Measurements from ENCODE around the gene ANO2.

The ANO2 gene

DNA sequence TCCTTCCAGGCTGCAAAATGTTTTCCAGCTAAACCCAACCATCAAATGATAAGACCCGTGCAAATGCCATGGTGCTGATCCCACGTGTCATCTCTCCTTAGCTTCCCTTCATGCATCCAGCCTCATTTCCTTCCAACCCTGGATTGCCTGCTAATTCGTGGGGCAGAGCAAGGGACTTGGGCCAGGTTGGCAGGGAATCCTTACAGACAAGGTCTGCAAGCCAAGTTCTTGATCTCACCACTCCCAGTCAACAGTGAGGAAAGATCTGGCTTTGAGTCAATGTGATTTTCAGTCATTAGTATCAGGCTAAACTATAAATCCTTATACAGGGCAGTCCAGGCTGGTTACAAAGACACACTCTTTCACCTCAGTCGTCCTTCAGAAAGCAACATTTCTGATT, 150.9 kb downstream of the ANO2 start:
- H3K27ac ChIP-seq (ENCODE audit: low read depth, low read length): no peak overlapping the region
- no peaks in the 10 kb centered on the region for H3K4me1 ChIP-seq (ENCODE audit: control insufficient read depth, insufficient read depth, low read length, unreplicated experiment)
- no peak overlapping the region for H3K4me3 ChIP-seq (ENCODE audit: low read depth, low read length)
- H3K27me3 ChIP-seq (ENCODE audit: insufficient read depth, low read length): no peaks in the 10 kb centered on the region
- no peaks in the 10 kb centered on the region for H3K36me3 ChIP-seq (ENCODE audit: insufficient read depth, low read length)
- H3K79me2 ChIP-seq (ENCODE audit: control insufficient read depth, insufficient read depth, low read length, unreplicated experiment): no peaks in the 10 kb centered on the region
- H2AFZ ChIP-seq (ENCODE audit: low read length, unreplicated experiment): no peak overlapping the region

- Histone ChIP-seq H3K27ac (ENCODE audit: low read depth, low read length) (no peak overlapping the region), H2AFZ (ENCODE audit: low read length, unreplicated experiment) (no peak overlapping the region), H3K79me2 (ENCODE audit: control insufficient read depth, insufficient read depth, low read length, unreplicated experiment) (no peaks in the 10 kb centered on the region), H3K36me3 (ENCODE audit: insufficient read depth, low read length) (no peaks in the 10 kb centered on the region), H3K4me1 (ENCODE audit: control insufficient read depth, insufficient read depth, low read length, unreplicated experiment) (no peaks in the 10 kb centered on the region), H3K4me3 (ENCODE audit: low read depth, low read length) (no peak overlapping the region), H3K27me3 (ENCODE audit: insufficient read depth, low read length) (no peaks in the 10 kb centered on the region)
Observed at GRCh38 chr12:5792343-5792742, 152.7 kb downstream of the ANO2 start.

GRCh38 chr12:5789469-5789968, 155.5 kb downstream of the ANO2 start:
- Histone ChIP-seq H3K27me3 (ENCODE audit: insufficient read depth, low read length) (no peaks in the 10 kb centered on the region), H3K4me3 (ENCODE audit: low read depth, low read length) (no peak overlapping the region), H3K36me3 (ENCODE audit: insufficient read depth, low read length) (no peaks in the 10 kb centered on the region), H3K27ac (ENCODE audit: low read depth, low read length) (no peak overlapping the region), H3K4me1 (ENCODE audit: control insufficient read depth, insufficient read depth, low read length, unreplicated experiment) (no peaks in the 10 kb centered on the region), H3K79me2 (ENCODE audit: control insufficient read depth, insufficient read depth, low read length, unreplicated experiment) (no peaks in the 10 kb centered on the region), H2AFZ (ENCODE audit: low read length, unreplicated experiment) (no peak overlapping the region)

DNA sequence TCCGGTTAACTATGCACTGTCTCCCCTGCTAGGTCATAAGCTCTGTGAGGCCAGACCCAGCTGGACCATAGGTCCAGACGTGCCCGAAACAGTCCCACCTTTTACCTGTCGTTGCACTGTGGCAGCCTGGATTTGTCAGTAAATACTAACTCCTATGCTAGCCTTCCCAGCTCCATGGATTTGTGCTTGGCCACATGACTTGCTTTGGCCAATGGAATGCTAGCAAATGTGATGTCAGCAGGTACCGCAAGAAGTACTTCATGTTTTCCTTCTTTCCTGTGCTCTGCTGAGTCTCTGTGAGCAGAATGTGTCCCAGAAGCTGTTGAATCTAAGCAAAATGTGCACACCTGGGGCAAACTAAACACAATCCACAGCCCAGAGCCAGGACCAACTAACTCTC, 157.2 kb downstream of the ANO2 start:
- no peaks in the 10 kb centered on the region for H3K27me3 ChIP-seq (ENCODE audit: insufficient read depth, low read length)
- no peak overlapping the region for H2AFZ ChIP-seq (ENCODE audit: low read length, unreplicated experiment)
- no peaks in the 10 kb centered on the region for H3K36me3 ChIP-seq (ENCODE audit: insufficient read depth, low read length)
- H3K4me3 ChIP-seq (ENCODE audit: low read depth, low read length): no peak overlapping the region
- H3K79me2 ChIP-seq (ENCODE audit: control insufficient read depth, insufficient read depth, low read length, unreplicated experiment): no peaks in the 10 kb centered on the region
- no peaks in the 10 kb centered on the region for H3K4me1 ChIP-seq (ENCODE audit: control insufficient read depth, insufficient read depth, low read length, unreplicated experiment)
- no peak overlapping the region for H3K27ac ChIP-seq (ENCODE audit: low read depth, low read length)

- H3K4me1 ChIP-seq (ENCODE audit: control insufficient read depth, insufficient read depth, low read length, unreplicated experiment): no peaks in the 10 kb centered on the region
- H3K79me2 ChIP-seq (ENCODE audit: control insufficient read depth, insufficient read depth, low read length, unreplicated experiment): no peaks in the 10 kb centered on the region
- no peak overlapping the region for H3K4me3 ChIP-seq (ENCODE audit: low read depth, low read length)
- no peak overlapping the region for H3K27ac ChIP-seq (ENCODE audit: low read depth, low read length)
- H3K36me3 ChIP-seq (ENCODE audit: insufficient read depth, low read length): no peaks in the 10 kb centered on the region
- no peaks in the 10 kb centered on the region for H3K27me3 ChIP-seq (ENCODE audit: insufficient read depth, low read length)
- H2AFZ ChIP-seq (ENCODE audit: low read length, unreplicated experiment): no peak overlapping the region
Observed at GRCh38 chr12:5785601-5786000, 159.5 kb downstream of the ANO2 start.

DNA sequence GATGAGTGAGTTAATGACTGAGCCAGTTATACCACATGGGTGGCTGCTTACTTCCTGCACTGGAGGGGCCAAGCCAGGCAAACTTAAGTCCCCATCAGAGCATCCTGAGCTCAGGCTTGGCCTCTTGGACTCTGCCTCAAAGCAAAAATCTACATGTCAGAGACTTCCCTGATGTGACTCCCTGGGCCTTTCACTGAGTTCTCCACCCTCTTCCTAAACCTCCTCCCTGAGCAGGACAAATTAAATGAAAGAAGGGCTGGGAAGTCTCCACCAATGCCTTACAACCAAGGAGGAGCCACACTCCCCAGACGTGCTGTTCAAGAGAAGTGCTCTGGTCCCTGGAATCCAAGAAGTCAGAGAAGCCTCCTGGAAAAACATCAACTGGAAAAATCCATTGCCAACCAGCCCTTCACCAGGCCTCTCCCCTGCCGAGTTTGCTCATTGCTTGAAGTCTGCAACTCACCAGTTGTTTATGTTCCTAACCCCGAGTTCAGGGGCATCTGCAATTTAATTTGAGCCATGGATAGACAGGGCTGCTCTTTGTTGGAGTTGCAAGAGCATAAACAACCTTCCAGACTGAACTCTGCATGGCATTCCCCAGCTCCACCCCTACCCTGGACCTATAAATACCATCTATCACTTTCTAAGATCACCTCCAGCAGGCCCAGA, 160.5 kb downstream of the ANO2 start:
- H2AFZ ChIP-seq (ENCODE audit: low read length, unreplicated experiment): no peak overlapping the region
- no peak overlapping the region for H3K4me3 ChIP-seq (ENCODE audit: low read depth, low read length)
- H3K4me1 ChIP-seq (ENCODE audit: control insufficient read depth, insufficient read depth, low read length, unreplicated experiment): no peaks in the 10 kb centered on the region
- no peaks in the 10 kb centered on the region for H3K36me3 ChIP-seq (ENCODE audit: insufficient read depth, low read length)
- no peak overlapping the region for H3K27ac ChIP-seq (ENCODE audit: low read depth, low read length)
- no peaks in the 10 kb centered on the region for H3K79me2 ChIP-seq (ENCODE audit: control insufficient read depth, insufficient read depth, low read length, unreplicated experiment)
- no peaks in the 10 kb centered on the region for H3K27me3 ChIP-seq (ENCODE audit: insufficient read depth, low read length)

- Histone ChIP-seq H3K27ac (ENCODE audit: low read depth, low read length) (no peak overlapping the region), H2AFZ (ENCODE audit: low read length, unreplicated experiment) (no peak overlapping the region), H3K36me3 (ENCODE audit: insufficient read depth, low read length) (no peaks in the 10 kb centered on the region), H3K27me3 (ENCODE audit: insufficient read depth, low read length) (no peaks in the 10 kb centered on the region), H3K4me3 (ENCODE audit: low read depth, low read length) (no peak overlapping the region), H3K4me1 (ENCODE audit: control insufficient read depth, insufficient read depth, low read length, unreplicated experiment) (no peaks in the 10 kb centered on the region), H3K79me2 (ENCODE audit: control insufficient read depth, insufficient read depth, low read length, unreplicated experiment) (no peaks in the 10 kb centered on the region)
Observed at GRCh38 chr12:5783289-5783920, 161.7 kb downstream of the ANO2 start.

- Histone ChIP-seq H3K4me3 (ENCODE audit: low read depth, low read length) (no peak overlapping the region), H3K36me3 (ENCODE audit: insufficient read depth, low read length) (no peaks in the 10 kb centered on the region), H3K4me1 (ENCODE audit: control insufficient read depth, insufficient read depth, low read length, unreplicated experiment) (no peaks in the 10 kb centered on the region), H3K27me3 (ENCODE audit: insufficient read depth, low read length) (no peaks in the 10 kb centered on the region), H2AFZ (ENCODE audit: low read length, unreplicated experiment) (no peak overlapping the region), H3K79me2 (ENCODE audit: control insufficient read depth, insufficient read depth, low read length, unreplicated experiment) (no peaks in the 10 kb centered on the region), H3K27ac (ENCODE audit: low read depth, low read length) (no peak overlapping the region)
Observed at GRCh38 chr12:5780536-5780935, 164.5 kb downstream of the ANO2 start.

DNA sequence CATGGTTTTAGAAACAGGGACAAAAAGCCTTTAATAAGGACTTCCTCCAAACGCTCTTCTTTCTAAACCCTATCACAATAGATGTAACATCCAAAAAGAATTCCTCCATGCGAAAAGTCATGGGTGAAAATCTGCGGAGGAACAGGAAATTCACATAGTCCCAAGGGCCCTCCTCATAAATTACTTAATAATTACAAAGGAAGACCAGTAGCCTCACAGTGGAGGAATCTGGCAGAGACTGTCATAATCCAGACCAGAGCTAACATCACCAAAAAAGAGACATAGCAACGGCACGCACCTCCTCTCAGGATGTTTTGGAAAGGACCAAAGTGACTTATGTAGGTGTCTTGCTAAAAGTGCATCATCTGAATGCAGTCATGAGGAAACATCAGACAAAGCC, 165.7 kb downstream of the ANO2 start:
- no peak overlapping the region for H3K27ac ChIP-seq (ENCODE audit: low read depth, low read length)
- H3K27me3 ChIP-seq (ENCODE audit: insufficient read depth, low read length): no peaks in the 10 kb centered on the region
- H3K36me3 ChIP-seq (ENCODE audit: insufficient read depth, low read length): no peaks in the 10 kb centered on the region
- H3K79me2 ChIP-seq (ENCODE audit: control insufficient read depth, insufficient read depth, low read length, unreplicated experiment): no peaks in the 10 kb centered on the region
- no peak overlapping the region for H2AFZ ChIP-seq (ENCODE audit: low read length, unreplicated experiment)
- H3K4me1 ChIP-seq (ENCODE audit: control insufficient read depth, insufficient read depth, low read length, unreplicated experiment): no peaks in the 10 kb centered on the region
- H3K4me3 ChIP-seq (ENCODE audit: low read depth, low read length): no peak overlapping the region

DNA sequence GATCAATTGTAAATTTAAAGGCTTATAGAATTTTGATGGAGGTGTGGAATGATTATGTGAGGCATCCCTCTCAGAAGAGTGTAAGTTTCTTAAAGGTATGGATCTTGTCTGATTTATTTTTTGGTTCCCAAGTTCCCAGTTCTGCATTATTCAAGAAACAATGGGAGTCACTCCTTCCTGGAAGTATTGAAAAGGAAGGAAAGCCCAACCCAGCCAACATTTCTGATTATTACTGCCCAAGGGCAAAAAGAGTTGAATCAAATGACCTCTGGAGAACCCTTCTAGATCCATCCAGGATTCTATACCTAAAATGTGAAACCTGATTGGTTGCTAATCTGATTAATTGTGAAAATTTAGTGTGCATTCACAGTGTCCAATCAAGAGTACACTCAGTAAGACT, 166.2 kb downstream of the ANO2 start:
- Histone ChIP-seq H3K4me3 (ENCODE audit: low read depth, low read length) (no peak overlapping the region), H2AFZ (ENCODE audit: low read length, unreplicated experiment) (no peak overlapping the region), H3K4me1 (ENCODE audit: control insufficient read depth, insufficient read depth, low read length, unreplicated experiment) (no peaks in the 10 kb centered on the region), H3K27ac (ENCODE audit: low read depth, low read length) (no peak overlapping the region), H3K27me3 (ENCODE audit: insufficient read depth, low read length) (no peaks in the 10 kb centered on the region), H3K36me3 (ENCODE audit: insufficient read depth, low read length) (no peaks in the 10 kb centered on the region), H3K79me2 (ENCODE audit: control insufficient read depth, insufficient read depth, low read length, unreplicated experiment) (no peaks in the 10 kb centered on the region)

GRCh38 chr12:5777451-5777850, 167.6 kb downstream of the ANO2 start:
- Histone ChIP-seq H3K79me2 (ENCODE audit: control insufficient read depth, insufficient read depth, low read length, unreplicated experiment) (no peaks in the 10 kb centered on the region), H3K36me3 (ENCODE audit: insufficient read depth, low read length) (no peaks in the 10 kb centered on the region), H3K27ac (ENCODE audit: low read depth, low read length) (no peak overlapping the region), H3K4me1 (ENCODE audit: control insufficient read depth, insufficient read depth, low read length, unreplicated experiment) (no peaks in the 10 kb centered on the region), H3K4me3 (ENCODE audit: low read depth, low read length) (no peak overlapping the region), H3K27me3 (ENCODE audit: insufficient read depth, low read length) (no peaks in the 10 kb centered on the region), H2AFZ (ENCODE audit: low read length, unreplicated experiment) (no peak overlapping the region)
